Measurements from ENCODE around the gene GLMP.
"Not testable (repeated sequence)": the region's sequence is repeated elsewhere in the genome, so short reads cannot be mapped to it uniquely, and the experiment has no call there.

GLMP gene, protein sequence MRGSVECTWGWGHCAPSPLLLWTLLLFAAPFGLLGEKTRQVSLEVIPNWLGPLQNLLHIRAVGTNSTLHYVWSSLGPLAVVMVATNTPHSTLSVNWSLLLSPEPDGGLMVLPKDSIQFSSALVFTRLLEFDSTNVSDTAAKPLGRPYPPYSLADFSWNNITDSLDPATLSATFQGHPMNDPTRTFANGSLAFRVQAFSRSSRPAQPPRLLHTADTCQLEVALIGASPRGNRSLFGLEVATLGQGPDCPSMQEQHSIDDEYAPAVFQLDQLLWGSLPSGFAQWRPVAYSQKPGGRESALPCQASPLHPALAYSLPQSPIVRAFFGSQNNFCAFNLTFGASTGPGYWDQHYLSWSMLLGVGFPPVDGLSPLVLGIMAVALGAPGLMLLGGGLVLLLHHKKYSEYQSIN

DNA sequence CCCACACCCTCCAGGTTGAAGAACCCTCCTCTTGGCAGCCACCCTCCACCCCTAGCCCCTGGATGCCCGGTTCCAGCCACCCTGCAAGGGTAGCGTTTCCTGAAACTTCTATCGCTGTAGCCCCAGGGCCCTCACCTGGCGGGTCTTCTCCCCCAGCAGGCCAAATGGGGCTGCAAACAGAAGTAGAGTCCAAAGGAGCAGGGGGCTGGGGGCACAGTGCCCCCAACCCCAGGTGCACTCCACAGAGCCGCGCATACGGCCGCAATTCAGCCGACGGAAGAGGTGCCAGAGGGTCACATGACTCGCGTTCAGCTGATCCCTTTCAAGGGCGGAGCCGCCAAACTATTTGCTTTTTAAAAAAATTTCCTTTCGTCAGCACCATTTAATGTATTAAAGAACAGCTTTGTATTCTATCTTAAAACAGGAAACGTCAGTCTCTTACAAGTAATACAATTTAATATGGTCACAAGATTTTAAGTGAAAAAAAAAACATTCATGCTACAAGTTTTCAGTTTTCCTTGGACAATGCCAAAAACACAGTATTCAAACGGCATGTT lies at the start of gene GLMP:
Gene GLMP (minus strand): TSS at position 289 of the 557 bp plus-strand sequence. CDS start 34 bp downstream, at position 255.
- peak in 48 of 56 donors; percentile 7 to 84 (median 46) for DNase-seq

DNA sequence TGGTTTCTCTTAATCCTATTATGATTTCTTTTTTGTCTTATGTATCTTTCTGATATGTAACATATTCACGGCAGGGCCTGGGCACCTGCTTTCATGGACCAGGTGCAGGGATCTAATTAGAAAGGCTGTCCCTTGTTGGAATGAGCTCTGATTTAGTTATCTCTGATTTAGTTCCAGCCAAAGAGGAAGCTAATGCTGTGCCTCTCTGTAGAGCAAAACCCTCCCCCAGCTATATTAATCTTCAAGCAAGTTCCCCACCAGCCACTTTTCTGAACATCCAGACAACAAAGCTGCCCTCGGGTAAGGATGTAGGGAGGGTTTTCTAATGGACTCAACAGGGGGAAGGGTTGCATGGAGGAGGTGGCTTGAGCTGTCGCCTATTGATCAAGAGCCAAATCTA lies 48.9 kb upstream of the GLMP start:
- DNase-seq, result no peak

DNA sequence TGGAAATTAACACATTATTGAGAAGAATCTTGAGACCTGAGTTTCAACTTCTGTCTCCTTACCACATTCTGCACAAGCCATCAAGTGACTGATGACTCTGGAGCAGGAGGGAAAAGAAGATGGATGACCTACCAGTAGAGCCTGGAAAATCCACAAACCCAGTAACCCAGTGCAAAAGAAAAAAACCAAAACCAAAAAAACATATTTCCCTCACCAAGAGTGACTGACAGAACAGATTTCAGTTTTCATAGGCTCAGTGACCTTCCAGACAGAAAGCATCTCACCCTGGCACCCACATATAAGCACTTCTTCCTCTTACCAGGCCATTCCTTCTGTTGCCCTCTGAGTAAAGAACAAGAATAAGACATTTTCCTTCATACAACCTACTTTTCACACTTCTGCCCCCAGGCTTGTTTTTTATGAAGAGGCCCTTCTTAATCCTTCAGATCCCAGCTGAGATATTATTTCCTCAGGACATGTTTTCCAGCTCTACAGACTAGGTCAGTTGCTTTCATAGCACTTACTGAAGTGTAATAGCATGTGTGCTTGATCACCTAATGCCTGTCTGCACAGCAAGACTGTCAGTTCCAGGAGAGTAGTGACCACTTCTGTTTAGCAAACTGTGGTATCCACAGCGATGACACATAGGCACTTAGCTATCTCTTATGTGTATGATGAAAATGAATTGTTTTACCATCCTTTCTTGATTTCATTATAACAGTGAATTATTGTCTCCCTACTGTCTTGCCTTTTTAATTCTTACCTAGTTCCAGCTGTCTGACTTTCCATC lies 46.9 kb upstream of the GLMP start:
- DNase-seq, result no peak

DNA sequence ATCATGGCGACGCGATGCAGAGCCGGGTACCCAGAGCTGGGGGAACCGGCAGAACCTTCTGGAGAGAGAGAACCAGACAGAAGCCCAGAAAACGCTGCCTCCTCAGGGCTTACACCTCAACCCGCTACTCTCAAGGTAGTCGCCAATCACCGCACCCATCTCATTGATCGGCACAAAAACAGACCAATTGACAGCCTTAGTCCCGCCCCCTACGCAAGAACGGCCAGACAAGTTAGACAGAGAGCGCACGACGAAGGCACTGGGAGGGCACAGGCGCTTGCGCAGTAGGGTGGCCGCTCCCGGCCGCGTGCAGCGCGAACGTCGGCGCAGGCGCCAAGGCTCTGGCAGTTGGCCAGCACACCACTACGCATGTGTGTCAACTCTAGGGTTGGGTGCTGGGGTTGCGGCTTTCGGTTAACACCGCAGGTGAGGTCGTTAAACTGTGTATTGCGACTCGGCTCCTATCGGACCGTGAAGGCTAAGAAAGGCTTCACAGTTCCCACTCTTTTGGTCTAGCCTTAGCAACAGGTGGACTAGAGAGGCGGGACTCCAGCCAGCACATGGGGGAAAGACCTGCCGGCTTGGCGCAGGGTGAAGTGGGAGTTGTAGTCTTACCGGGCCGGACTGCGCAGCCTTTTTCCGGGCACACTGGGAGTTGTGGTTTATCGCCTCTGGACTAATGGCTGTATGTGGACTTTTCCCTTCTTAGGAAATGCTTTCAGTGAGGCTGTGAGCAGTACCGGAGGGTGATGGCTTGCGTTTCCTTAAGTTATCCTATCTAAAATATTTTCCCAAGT lies 42.9 kb upstream of the GLMP start, which contains the start of the genes CCT3 and TSACC:
Gene CCT3 (minus strand): TSS at position 113 of the 797 bp plus-strand sequence. CDS start 108 bp downstream, at position 5.
Gene TSACC (plus strand): TSS at position 347 of the 797 bp plus-strand sequence. CDS start 1,232 bp downstream, outside the sequence.
- DNase-seq, result peak; percentile 92 to 100 (median 98)

DNA sequence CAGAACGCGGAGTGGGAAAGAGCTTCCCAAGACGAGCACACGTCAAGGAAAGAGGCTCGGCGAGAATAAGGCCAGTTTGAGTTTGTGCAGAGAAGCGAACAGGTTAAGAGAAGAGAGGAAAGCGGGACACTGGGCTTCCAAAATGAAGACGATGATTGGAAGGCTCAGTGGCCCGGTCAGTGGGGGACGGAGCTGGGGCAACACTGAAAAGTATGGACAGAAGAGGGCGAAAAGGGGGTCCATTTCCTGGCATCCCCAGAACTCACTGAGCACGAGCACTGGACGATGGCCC lies 42.4 kb upstream of the GLMP start:
- DNase-seq, result peak in 6 of 56 donors; percentile 36 to 50 (median 46)

DNA sequence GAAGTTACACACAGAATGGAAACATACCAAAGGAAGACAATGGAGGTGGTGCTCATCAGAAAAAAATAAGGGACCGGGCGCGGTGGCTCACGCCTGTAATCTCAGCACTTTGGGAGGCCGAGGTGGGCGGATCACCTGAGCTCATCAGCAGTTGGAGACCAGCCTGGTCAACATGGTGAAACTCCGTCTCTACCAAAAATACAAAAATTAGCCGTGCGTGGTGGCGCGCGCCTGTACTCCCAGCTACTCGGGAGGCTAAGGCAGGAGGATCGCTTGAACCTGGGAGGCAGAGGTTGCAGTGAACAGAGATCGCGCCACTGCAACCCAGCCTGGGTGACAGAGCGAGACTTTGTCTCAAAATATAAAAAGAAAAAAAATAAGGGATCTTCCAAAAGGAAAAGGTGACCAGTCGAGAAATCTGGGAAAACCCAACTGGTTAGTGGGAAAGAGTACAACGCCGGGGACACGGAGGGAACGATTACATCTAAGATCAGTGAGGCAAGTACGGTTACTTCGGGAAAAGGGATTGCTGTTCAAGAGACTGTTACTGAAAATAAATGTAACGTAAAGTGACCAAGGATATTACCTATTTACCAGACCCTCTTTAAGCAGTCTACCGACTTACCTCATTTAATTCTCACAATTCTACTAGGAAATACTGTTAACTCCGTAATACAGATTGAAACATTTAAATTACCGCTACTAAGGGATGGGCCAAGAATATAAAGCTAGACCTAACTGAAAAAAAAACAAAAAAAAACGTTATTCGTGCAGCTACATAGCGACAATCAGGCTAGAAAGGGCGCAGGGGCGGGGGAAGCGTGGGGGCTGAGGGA lies 41.8 kb upstream of the GLMP start:
- DNase-seq, result peak in 1 of 56 donors; percentile 1

DNA sequence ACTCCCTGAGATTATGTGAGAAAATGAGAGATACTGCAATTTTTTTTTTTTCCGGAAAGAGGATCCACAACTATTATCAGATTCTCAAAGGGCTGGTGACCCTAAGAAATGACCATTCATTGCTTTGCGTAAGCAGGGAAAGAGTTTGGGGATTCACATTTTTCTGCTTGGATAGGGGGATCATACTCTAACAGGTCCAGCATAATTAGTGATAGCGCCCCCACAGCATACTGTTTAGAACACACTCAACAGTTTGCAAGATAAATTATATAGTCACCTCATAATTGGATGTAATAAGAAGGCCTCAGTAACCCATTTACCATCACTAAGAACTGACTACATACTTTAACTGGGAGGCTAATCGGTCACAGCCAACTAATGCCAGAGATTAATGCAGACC lies 40.8 kb upstream of the GLMP start:
- no peak for DNase-seq

DNA sequence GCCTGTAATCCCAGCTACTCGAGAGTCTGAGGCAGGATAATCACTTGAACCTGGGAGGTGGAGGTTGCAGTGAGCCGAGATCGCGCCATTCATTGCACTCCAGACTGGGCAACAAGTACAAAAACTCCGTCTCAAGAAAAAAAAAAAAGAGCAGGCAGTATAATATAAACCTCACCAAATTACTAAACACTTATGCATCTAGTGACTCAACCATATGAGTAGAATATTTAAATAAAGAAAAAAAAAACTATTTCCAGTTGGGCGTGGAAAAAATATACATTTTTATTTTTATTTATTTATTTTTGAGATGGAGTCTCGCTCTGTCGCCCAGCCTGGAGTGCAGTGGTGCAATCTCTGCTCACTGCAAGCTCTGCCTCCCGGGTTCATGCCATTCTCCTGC lies 27.7 kb upstream of the GLMP start:
- DNase-seq, result not testable (repeated sequence)

DNA sequence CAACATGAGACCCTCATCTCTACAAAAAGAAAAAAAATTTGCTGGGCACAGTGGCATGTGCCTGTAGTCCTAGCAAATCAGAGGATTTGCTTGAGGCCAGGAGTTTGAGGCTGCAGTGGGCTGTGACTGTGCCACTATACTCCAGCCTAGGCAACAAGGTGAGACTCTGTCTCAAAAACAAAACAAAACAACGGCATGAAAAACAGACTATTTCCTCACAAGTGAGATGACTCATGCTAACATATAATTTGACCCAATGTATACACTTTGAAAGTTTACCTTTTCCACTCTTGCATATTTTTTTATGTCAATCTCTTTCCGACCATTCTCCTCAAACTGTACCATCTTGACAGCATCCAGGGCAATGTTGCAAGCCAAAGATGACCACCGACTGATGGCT lies 25.1 kb upstream of the GLMP start:
- DNase-seq, result no peak

DNA sequence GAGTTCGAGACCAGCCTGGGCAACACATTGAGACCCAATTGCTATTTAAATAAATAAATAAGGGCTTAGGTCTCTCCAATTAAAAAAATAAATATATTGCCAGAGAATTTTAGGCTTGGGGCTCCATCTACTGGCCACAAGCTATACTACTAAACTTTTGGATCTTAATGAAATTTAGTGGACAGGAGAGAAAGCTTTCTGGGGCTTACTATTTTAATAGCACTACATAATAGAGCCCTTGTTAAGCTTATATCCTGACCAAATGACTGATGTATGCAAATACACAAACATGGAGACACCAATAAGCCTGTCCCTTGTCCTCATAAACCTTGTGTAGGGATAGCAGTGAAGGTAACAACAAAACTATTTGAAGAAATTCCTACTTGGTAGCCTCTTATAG lies 24.2 kb upstream of the GLMP start:
- no peak for DNase-seq

DNA sequence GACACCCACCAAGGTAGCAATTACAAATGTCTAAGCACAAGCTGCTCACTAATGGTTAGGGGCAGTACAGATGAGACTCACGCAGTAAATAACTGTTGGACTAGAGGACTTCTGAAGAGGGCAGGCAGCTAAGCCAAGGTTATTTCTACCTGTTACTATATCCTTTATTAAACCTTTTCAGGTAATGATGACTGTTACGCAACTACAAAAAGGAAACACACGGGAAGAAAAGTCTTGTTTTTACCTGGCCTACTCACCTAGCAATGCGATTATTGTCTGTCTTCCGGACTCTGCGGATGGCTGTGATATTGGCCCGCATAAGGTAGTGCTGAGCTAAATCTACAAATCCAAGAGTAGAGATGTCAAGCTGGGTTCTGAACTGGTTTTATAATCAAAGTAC lies 21.4 kb upstream of the GLMP start:
- DNase-seq, result no peak

DNA sequence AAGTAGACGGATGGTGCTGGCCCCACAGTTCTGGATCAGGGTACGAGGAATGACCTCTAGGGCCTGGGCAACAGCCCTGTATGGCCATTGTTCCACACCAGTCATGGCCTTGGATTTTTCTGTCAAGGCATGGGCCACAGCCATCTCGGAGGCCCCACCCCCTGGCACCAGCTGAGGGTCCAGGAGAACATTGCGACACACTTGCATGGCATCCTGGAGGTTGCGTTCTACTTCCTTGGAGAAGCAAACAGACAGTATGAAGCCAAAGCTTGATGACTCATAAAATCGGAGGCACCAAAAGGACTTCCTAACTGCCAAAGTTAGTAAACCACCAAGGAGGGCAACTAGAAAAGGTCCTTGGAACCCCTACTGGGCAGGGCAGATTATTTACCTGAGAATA lies 15.5 kb upstream of the GLMP start:
- peak in 2 of 56 donors; percentile 5 to 6 for DNase-seq

DNA sequence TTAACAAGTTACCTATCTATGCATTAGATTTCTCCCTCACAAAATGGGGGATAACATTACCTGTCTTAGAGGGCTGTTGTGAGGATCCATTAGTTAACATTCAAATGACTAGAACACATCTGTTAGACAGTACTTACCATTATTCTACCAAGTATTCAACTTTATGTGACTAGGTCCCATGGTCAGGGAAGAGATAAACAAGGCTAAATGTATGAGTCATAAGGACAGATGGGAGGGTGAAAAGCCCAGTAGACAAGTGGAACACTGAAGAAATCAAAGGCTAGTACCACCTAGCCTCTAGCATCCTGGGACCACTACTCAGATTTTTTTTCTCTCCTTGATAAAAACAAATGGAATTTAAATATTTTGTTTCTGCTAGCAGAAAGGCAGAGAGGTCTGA lies 12.6 kb upstream of the GLMP start:
- no peak for DNase-seq

DNA sequence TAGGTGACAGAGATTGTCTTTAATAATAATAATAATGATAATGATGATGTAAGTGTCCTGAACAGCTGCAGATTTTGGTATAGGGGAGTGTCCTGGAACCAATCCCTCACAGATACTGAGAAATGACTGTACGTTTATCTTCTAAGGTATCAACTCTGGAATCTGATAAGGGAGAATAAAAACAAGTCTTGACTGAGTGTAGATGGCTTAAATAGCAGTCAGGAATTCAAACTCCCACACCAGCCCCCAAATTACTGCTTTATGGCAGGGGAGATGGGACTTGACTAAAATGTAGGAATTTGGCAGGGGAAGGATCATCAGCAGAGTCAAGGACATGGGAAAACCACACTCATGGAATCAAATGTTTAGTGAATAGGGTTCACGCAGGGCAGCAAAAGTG lies 9.7 kb upstream of the GLMP start:
- DNase-seq, result no peak

DNA sequence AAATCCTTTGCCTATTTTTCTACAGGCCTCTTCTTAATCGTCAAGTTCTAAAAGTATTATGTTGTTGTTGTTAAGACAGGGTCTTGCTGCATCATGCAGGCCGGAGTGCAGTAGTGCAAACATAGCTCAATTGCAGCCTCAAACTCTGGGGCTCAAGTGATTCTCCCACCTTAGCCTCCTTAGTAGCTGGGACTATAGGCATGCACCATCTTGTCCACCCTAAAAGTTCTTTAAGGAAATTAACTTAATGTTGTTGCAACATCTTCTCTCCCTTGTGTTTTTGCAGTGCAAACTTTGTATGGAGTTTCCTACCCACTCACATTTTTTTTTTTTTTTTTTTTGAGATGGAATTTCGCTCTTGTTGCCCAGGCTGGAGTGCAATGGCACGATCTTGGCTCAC lies 7.8 kb upstream of the GLMP start:
- no peak for DNase-seq

DNA sequence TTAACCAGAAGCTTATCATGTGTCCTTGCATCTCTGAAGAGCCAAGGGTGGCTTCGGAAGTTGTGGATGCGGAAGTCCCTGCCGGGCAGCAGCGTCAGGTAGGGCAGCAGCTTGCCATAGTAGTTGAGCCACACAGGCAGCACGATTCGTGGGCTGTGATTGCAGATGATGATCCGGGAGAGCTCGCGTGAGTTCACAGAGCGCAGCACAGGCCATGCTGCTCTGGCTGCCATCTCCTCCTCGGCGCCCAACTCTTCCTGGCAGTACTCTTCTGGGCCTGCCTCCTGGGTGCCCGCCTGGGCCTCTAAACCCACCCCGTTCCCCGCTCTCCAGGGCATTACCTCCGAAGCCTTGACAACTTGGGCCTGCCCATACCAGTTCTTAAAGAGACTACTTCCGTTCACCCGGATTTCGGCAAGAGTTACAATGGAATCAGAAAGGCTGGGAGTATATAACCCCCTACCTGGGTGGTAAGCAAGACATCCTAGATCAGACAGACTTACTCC lies 3.4 kb upstream of the GLMP start, which contains the start of gene VHLL:
Gene VHLL (minus strand): TSS at position 456 of the 506 bp plus-strand sequence. CDS start 118 bp downstream, at position 338.
- DNase-seq, result no peak

DNA sequence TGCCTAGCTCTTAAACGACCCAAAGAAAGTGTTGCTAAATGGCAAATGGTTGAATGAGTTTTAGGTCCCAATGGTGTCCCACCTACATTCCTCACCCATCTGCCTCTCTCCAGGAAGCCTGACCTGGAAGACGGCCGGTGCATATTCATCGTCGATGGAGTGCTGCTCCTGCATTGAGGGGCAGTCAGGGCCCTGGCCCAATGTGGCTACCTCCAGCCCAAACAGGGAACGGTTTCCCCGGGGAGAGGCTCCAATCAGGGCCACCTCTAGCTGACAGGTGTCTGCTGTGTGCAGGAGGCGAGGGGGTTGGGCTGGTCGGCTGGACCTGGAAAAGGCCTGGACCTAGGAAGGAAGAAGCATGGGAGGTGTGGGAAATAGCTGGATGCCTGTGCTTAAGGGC lies 1.6 kb downstream of the GLMP start:
- DNase-seq, result no peak

DNA sequence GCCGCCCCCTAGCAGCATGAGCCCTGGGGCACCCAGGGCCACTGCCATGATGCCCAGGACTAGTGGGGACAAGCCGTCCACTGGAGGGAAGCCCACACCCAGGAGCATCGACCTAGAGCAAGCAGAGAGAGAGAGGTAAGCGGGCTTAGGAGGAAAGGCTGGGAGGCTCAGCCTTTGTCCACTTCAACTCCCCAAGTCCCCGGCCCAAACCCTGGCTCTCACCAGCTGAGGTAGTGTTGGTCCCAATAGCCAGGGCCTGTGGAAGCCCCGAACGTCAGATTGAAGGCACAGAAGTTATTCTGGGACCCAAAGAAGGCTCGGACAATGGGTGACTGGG lies 2.4 kb downstream of the GLMP start:
- DNase-seq, result no peak

DNA sequence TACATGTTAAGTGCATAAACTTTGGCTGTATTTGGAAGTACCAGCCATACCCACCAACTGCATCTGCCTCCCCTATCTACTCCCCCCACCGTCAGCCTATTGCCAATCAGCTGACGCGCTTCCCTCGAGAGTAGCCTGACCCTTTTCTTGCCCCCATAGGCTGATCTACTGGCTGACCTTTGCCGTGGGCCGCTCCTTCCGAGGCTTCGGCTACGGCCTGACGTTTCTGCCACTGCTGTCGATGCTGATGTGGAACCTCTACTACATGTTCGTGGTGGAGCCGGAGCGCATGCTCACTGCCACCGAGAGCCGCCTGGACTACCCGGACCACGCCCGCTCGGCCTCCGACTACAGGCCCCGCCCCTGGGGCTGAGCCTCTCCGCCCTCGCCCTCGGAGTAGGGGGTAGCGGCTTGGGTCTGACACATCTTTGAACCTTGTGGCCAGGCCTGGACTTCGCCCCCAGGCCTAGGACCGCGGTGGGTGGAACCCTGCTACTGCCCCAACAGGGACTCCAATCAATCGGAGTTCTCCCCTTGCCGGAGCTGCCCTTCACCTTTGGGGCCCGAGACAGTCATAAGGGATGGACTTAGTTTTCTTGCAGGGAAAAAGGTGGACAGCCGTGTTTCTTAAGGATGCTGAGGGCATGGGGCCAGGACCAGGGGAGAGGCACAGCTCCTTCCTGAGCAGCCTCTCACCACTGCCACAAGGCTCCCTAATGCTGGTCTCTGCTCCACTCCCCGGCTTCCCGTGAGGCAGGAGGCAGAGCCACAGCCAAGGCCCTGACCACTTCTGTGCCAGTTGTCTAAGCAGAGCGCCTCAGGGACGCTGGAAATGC lies 4.0 kb downstream of the GLMP start:
- DNase-seq, result peak in 54 of 56 donors; percentile 16 to 87 (median 68)

Data from nucleus accumbens (tissue), 56 donors.